Measurements from ENCODE around the gene RNF157. TPM values are rescaled to one million over a fixed set of nuclear protein-coding genes. Genes with fewer than 3 reads are reported as not detected.

RNF157 gene
- total and polyA plus RNA-seq, 2 of the 13 experiments (the other 11 are each of a cell fraction or from before 2014, with no cell fraction given) = 0.44 to 1.5 TPM

DNA sequence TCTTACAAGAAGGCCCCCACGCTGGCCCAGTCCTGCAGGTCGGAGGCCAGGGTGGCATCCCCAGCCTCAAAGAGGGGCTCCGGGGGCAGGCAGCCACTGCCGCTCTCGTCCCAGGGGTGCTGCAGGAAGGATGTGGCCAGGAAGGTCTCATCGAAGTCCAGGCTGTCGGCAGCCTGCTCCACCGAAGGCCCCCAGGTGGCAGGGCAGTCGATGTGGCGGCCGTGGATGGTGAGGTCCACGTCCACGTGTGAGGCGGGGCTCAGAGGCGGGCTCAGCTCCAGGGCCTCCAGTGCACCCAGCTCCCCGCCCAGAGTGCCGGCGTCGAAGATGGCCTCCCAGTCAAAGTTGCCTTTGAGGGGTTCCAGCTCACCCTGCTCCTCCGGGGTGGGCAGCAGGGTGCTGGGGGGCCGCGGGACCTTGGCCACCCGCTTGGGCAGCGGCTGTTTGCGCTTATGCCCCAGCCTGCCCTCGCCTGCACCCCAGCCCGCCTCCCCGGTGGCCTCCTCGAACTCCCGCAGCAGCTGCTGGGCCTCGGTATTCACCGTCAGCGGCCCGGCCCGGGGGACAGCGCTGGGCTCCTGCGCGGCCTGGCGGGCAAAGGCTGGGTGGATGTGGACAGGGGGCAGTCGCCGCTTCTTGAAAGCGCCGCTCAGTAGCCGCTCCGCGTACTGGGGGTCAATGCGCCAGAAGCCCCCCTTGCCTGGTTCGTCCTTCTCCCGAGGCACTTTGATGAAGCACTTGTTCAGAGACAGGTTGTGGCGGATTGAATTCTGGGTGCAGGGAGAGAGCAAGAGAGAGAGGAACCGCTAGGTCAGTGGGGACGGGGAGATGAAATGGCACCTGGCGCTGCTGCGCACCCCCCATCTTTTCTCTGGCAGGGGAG is 102.7 kb downstream of the RNF157 start (continued):
- no peak for TF ChIP-seq CCAR2 (optimal IDR thresholded peaks at IDR 0.05; ENCODE audit: low read depth, low read length)
- TF ChIP-seq XBP1 (CRISPR knock-in tag; IDR thresholded peaks at IDR 0.05) = no peak
- 0 out of 2 replicates have a peak, but pooled peaks have one; percentile 14 for TF ChIP-seq KDM2A (CRISPR knock-in tag; IDR thresholded peaks at IDR 0.05; ENCODE audit: borderline replicate concordance, low read depth)
- no peak for TF ChIP-seq SNAPC2 (CRISPR knock-in tag; IDR thresholded peaks at IDR 0.05)
- no peak for TF ChIP-seq HOXA5 (CRISPR knock-in tag; IDR thresholded peaks at IDR 0.05)
- TF ChIP-seq ZBTB4 (CRISPR knock-in tag; IDR thresholded peaks at IDR 0.05; ENCODE audit: borderline replicate concordance) = peak; percentile 8; the same call in 1 of the 2 replicates
- TF ChIP-seq KLF13 (CRISPR knock-in tag; IDR thresholded peaks at IDR 0.05) = no peak
- TF ChIP-seq, protein P1, sequence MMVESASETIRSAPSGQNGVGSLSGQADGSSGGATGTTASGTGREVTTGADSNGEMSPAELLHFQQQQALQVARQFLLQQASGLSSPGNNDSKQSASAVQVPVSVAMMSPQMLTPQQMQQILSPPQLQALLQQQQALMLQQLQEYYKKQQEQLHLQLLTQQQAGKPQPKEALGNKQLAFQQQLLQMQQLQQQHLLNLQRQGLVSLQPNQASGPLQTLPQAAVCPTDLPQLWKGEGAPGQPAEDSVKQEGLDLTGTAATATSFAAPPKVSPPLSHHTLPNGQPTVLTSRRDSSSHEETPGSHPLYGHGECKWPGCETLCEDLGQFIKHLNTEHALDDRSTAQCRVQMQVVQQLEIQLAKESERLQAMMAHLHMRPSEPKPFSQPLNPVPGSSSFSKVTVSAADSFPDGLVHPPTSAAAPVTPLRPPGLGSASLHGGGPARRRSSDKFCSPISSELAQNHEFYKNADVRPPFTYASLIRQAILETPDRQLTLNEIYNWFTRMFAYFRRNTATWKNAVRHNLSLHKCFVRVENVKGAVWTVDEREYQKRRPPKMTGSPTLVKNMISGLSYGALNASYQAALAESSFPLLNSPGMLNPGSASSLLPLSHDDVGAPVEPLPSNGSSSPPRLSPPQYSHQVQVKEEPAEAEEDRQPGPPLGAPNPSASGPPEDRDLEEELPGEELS (CRISPR knock-in tag; IDR thresholded peaks at IDR 0.05) = no peak
- TF ChIP-seq MXD4 (CRISPR knock-in tag; IDR thresholded peaks at IDR 0.05) = 0 out of 2 replicates have a peak, but pooled peaks have one; percentile 30
- TF ChIP-seq IRF2 (CRISPR knock-in tag; IDR thresholded peaks at IDR 0.05) = no peak
- no peak for TF ChIP-seq KLF6 (CRISPR knock-in tag; IDR thresholded peaks at IDR 0.05)
- TF ChIP-seq ZNF260 (CRISPR knock-in tag; IDR thresholded peaks at IDR 0.05; ENCODE audit: borderline replicate concordance, low read depth) = no peak
- no peak for TF ChIP-seq HIVEP1 (CRISPR knock-in tag; IDR thresholded peaks at IDR 0.05)
- no peak for TF ChIP-seq TCF7L2 (IDR thresholded peaks at IDR 0.05; ENCODE audit: low read depth, low read length)
- no peak for TF ChIP-seq ZNF652 (CRISPR knock-in tag; IDR thresholded peaks at IDR 0.05; ENCODE audit: borderline replicate concordance, low read depth)
- TF ChIP-seq, protein P2, sequence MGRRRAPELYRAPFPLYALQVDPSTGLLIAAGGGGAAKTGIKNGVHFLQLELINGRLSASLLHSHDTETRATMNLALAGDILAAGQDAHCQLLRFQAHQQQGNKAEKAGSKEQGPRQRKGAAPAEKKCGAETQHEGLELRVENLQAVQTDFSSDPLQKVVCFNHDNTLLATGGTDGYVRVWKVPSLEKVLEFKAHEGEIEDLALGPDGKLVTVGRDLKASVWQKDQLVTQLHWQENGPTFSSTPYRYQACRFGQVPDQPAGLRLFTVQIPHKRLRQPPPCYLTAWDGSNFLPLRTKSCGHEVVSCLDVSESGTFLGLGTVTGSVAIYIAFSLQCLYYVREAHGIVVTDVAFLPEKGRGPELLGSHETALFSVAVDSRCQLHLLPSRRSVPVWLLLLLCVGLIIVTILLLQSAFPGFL (CRISPR knock-in tag; IDR thresholded peaks at IDR 0.05) = 0 out of 2 replicates have a peak, but pooled peaks have one; percentile 22
- no peak for TF ChIP-seq REPIN1 (CRISPR knock-in tag; IDR thresholded peaks at IDR 0.05; ENCODE audit: borderline replicate concordance, low read depth)
- no peak for TF ChIP-seq TOE1 (CRISPR knock-in tag; IDR thresholded peaks at IDR 0.05)
- TF ChIP-seq ZMAT5 (CRISPR knock-in tag; IDR thresholded peaks at IDR 0.05; ENCODE audit: borderline replicate concordance, low read depth) = no peak
- no peak for TF ChIP-seq CBX1 (IDR thresholded peaks at IDR 0.05; ENCODE audit: low read depth)
- TF ChIP-seq ZBTB8A (CRISPR knock-in tag; IDR thresholded peaks at IDR 0.05; ENCODE audit: borderline replicate concordance, low read depth) = no peak
- no peak for TF ChIP-seq RAD51 (IDR thresholded peaks at IDR 0.05; ENCODE audit: borderline replicate concordance)
- no peak for TF ChIP-seq NFKBIZ (CRISPR knock-in tag; IDR thresholded peaks at IDR 0.05)
- 0 out of 2 replicates have a peak, but pooled peaks have one; percentile 1 for TF ChIP-seq ZNF34 (CRISPR knock-in tag; IDR thresholded peaks at IDR 0.05; ENCODE audit: borderline replicate concordance)
